DMS79 treated with DMSO at 0.1 percent for 48 hours (cell line): ENCODE results near the gene KRTAP10-5.

Source experiments
- DNase-seq: peaks from one replicate; lab custom pipeline; 2025; lab: John Stamatoyannopoulos, UW

Gene KRTAP10-5

GRCh38 chr21:44549525-44550211, 30.7 kb downstream of the KRTAP10-5 start:
- no peak for DNase-seq

GRCh38 chr21:44548922-44549321, 31.5 kb downstream of the KRTAP10-5 start:
- no peak for DNase-seq

GRCh38 chr21:44548381-44548780, 32.0 kb downstream of the KRTAP10-5 start:
- no peak for DNase-seq

- no peak for DNase-seq
These were observed 32.6 kb downstream of the KRTAP10-5 start for GRCh38 chr21:44547656-44548331.

- no peak for DNase-seq
These were observed 35.8 kb downstream of the KRTAP10-5 start for GRCh38 chr21:44544566-44544965.

- DNase-seq = no peak
These were observed 37.7 kb downstream of the KRTAP10-5 start for GRCh38 chr21:44542716-44543115.

- no peak for DNase-seq
These were observed 39.6 kb downstream of the KRTAP10-5 start for GRCh38 chr21:44540741-44541288.

- DNase-seq = no peak
These were observed 40.3 kb downstream of the KRTAP10-5 start, which contains the start of gene KRTAP10-1 for GRCh38 chr21:44539991-44540666. Gene KRTAP10-1 (minus strand): TSS chr21:44540195. CDS start chr21:44540150, 45 bp downstream.

GRCh38 chr21:44539046-44539445, 41.4 kb downstream of the KRTAP10-5 start:
- DNase-seq = no peak

- no peak for DNase-seq
These were observed 42.2 kb downstream of the KRTAP10-5 start for GRCh38 chr21:44537930-44538911.

GRCh38 chr21:44535963-44536362, 44.4 kb downstream of the KRTAP10-5 start:
- DNase-seq = no peak

GRCh38 chr21:44534688-44535087, 45.7 kb downstream of the KRTAP10-5 start:
- no peak for DNase-seq

GRCh38 chr21:44533891-44534627, 46.3 kb downstream of the KRTAP10-5 start:
- no peak for DNase-seq

- no peak for DNase-seq
These were observed 47.1 kb downstream of the KRTAP10-5 start for GRCh38 chr21:44533121-44533890.

GRCh38 chr21:44532712-44533111, 47.7 kb downstream of the KRTAP10-5 start:
- no peak for DNase-seq

GRCh38 chr21:44531606-44532564, 48.5 kb downstream of the KRTAP10-5 start:
- no peak for DNase-seq

GRCh38 chr21:44530903-44531605, 49.4 kb downstream of the KRTAP10-5 start:
- DNase-seq = no peak
